Measurements from ENCODE around the gene SLC6A1.

- TF ChIP-seq GATA3 (IDR thresholded peaks at IDR 0.05; ENCODE audit: low read depth, low read length) (no peak), GATA2 (IDR thresholded peaks at IDR 0.05; ENCODE audit: low read depth, low read length) (no peak)
These were observed 36.7 kb upstream of the SLC6A1 start for GRCh38 chr3:10955711-10956453.
